Glutamatergic neuron (in vitro differentiated cells): ENCODE measurements around the gene ULK1. TPM values are rescaled to one million over a fixed set of nuclear protein-coding genes. Genes with fewer than 3 reads are reported as not detected.

Experiments used
- DNase-seq: peaks from one replicate; pipeline ENCODE4 v3.0.0; 2022
- H3K27ac Mint-ChIP-seq: one replicate; pipeline ENCODE4 v1.8.0; 2020; ENCODE audit warnings: mild to moderate bottlenecking, mixed read lengths, inconsistent platforms; ENCODE audit not compliant: unreplicated experiment
- H3K27me3 Mint-ChIP-seq: one replicate; pipeline ENCODE4 v1.8.0; 2020; ENCODE audit warnings: mild to moderate bottlenecking, moderate library complexity, mixed read lengths, inconsistent platforms; ENCODE audit not compliant: unreplicated experiment
- H3K36me3 Mint-ChIP-seq: one replicate; pipeline ENCODE4 v1.8.0; 2020; ENCODE audit warnings: mild to moderate bottlenecking, mixed read lengths, inconsistent platforms; ENCODE audit not compliant: unreplicated experiment
- H3K4me1 Mint-ChIP-seq: one replicate; pipeline ENCODE4 v1.8.0; 2020; ENCODE audit warnings: mild to moderate bottlenecking, low read depth, mixed read lengths, inconsistent platforms; ENCODE audit not compliant: unreplicated experiment
- H3K4me3 Mint-ChIP-seq: one replicate; pipeline ENCODE4 v1.8.0; 2020; ENCODE audit warnings: mild to moderate bottlenecking, mixed read lengths, inconsistent platforms; ENCODE audit not compliant: unreplicated experiment
- H3K9me3 Mint-ChIP-seq: one replicate; pipeline ENCODE4 v1.8.0; 2020; ENCODE audit warnings: mild to moderate bottlenecking, moderate library complexity, mixed read lengths, inconsistent platforms; ENCODE audit not compliant: unreplicated experiment
- CTCF ChIP-seq: fragments of 200-600 bp; sonication (generic); IDR thresholded peaks from one replicate; pipeline ENCODE4 v1.5.0; 2021; ENCODE audit not compliant: partially characterized antibody, unreplicated experiment
- total RNA-seq: library from RNA; stranded (reverse); fragmentation: NEBNext Ultra II Directional; extraction: Animal tissue kit (Norgen Biotek cat#: 25700); gene quantifications from one replicate; pipeline ENCODE4 v1.2.1, GENCODE V29; 2021; ENCODE audit not compliant: unreplicated experiment

ULK1 gene
- total RNA-seq, 1 donor from 2014 or later, result 168 TPM

- H3K9me3 Mint-ChIP-seq, result peaks cover 13% of the 10 kb centered on the region
- peak overlapping the region; percentile 72 for H3K27ac Mint-ChIP-seq
- H3K4me3 Mint-ChIP-seq, result peak overlapping the region; percentile 83
- H3K4me1 Mint-ChIP-seq, result peaks cover 7% of the 10 kb centered on the region
- DNase-seq, result no peak
- peaks cover 7% of the 10 kb centered on the region for H3K27me3 Mint-ChIP-seq
- H3K36me3 Mint-ChIP-seq, result no peaks in the 10 kb centered on the region
- TF ChIP-seq CTCF, result no peak
Observed at GRCh38 chr12:131928080-131928710, 33.8 kb downstream of the ULK1 start.

- H3K27ac Mint-ChIP-seq, result peak within 1 kb of the TSS; percentile 72
- H3K36me3 Mint-ChIP-seq, result no peaks in the 10 kb centered on the region
- H3K4me3 Mint-ChIP-seq, result peak within 1 kb of the TSS; percentile 93
- DNase-seq, result peak; percentile 93
- peaks cover 6% of the 10 kb centered on the region for H3K4me1 Mint-ChIP-seq
- H3K9me3 Mint-ChIP-seq, result peaks cover 13% of the 10 kb centered on the region
- TF ChIP-seq CTCF, result no peak
- H3K27me3 Mint-ChIP-seq, result peaks cover 7% of the 10 kb centered on the region
Observed at GRCh38 chr12:131928711-131929580, 34.5 kb downstream of the ULK1 start, which contains the start of gene PUS1. TSS of gene PUS1 (plus strand) at chr12:131929276. CDS start at chr12:131929723, 447 bp downstream.

- peaks cover 5% of the 10 kb centered on the region for H3K27me3 Mint-ChIP-seq
- peak; percentile 62 for DNase-seq
- no peaks in the 10 kb centered on the region for H3K36me3 Mint-ChIP-seq
- peaks cover 11% of the 10 kb centered on the region for H3K9me3 Mint-ChIP-seq
- peaks cover 4% of the 10 kb centered on the region for H3K4me1 Mint-ChIP-seq
- peak overlapping the region; percentile 66 for H3K27ac Mint-ChIP-seq
- peak overlapping the region; percentile 93 for H3K4me3 Mint-ChIP-seq
- TF ChIP-seq CTCF, result no peak
Observed at GRCh38 chr12:131929581-131930456, 35.4 kb downstream of the ULK1 start.

GRCh38 chr12:131930510-131930909, 36.1 kb downstream of the ULK1 start:
- no peak for DNase-seq
- Mint-ChIP-seq H3K27ac (peak overlapping the region; percentile 66), H3K9me3 (peaks cover 11% of the 10 kb centered on the region)

More at GRCh38 chr12:131930510-131930909, 36.1 kb downstream of the ULK1 start:
- Mint-ChIP-seq H3K4me1 (peaks cover 3% of the 10 kb centered on the region), H3K27me3 (peaks cover 4% of the 10 kb centered on the region), H3K4me3 (peak overlapping the region; percentile 93), H3K36me3 (no peaks in the 10 kb centered on the region)
- TF ChIP-seq CTCF, result no peak
